SIG-M5 (cell line): ENCODE results near the gene ARPC1B.
"Not testable (repeated sequence)": the region's sequence is repeated elsewhere in the genome, so short reads cannot be mapped to it uniquely, and the experiment has no call there.

Experiments used
- DNase-seq: peaks from one replicate; lab custom pipeline; 2025; lab: John Stamatoyannopoulos, UW

Gene ARPC1B

DNA sequence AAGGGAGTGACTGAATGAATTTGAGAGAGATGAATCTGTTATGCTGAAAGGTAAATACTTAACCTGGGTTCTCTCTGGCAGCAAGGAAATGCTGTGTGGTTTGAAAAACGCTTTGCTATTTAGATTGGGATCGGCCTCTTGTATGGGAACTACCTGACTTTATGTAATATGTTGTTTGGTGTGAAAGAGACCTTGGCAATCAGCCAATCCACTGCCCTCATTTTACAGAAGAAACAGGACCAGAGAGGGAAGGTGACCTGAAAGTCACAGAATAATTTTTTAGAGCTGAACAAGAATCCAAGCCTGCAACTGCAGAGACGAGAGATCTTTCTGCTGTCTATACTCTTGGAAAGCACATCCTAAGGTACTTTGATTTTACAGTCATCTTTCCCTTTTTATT is 35.3 kb downstream of the ARPC1B start:
- DNase-seq: no peak

DNA sequence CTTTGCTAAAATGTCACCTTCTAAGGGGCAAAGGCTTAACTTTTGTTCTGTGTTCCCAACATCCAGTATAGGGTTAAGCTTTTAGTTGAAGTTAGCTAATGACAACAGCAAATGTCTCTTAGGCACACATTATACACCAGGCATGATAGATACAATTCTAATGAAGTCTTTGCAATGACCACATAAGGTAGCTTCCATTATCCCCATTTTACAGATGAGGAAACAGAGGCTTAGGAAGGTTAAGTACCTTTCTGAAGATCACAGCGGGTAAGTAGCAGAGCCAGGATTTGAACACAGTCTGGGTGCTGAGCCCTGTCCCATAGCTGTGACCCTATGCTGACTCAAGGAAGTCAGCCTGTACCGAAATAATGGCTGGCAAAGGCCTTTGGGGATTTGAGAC is 36.1 kb downstream of the ARPC1B start:
- no peak for DNase-seq

DNA sequence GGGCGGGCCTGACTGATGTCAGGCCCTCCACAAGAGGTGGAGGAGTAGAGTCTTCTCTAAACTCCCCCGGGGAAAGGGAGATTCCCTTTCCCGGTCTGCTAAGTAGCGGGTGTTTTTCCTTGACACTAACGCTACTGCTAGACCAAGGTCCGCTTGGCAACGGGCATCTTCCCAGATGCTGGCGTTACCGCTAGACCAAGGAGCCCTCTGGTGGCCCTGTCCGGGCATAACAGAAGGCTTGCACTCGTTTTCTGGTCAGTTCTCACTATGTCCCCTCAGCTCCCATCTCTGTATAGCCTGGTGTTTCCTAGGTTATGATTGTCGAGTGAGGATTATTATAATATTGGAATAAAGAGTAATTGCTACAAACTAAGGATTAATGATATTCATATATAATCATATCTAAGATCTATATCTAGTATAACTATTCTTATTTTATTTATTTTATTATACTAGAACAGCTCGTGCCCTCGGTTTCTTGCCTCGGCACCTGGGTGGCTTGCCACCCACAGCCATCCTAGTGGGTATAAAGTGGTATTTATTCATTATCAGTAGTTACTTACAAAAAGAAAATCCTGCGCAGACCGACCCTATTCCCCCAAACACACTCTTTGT is 41.1 kb downstream of the ARPC1B start:
- not testable (repeated sequence) for DNase-seq

DNA sequence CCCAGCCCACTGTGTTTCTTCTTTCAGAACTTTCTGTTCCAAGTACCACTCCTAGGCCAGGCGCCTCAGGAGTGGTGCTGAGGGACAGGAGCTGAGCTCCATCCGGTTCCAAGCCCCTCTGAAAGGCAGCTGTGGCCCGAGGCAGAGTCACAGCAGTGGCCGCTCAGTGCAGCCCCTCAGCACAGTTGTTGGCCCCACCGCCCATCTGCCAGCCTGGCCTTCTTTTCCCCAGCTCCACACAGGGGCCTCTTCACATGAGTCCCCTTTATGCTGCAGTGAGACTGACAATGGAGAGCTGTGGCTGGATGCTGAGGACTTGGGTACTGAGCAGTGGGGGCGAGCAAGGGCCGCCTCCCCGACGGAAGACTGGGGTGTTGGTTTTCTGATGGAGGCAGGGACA is 43.7 kb downstream of the ARPC1B start:
- DNase-seq: no peak

DNA sequence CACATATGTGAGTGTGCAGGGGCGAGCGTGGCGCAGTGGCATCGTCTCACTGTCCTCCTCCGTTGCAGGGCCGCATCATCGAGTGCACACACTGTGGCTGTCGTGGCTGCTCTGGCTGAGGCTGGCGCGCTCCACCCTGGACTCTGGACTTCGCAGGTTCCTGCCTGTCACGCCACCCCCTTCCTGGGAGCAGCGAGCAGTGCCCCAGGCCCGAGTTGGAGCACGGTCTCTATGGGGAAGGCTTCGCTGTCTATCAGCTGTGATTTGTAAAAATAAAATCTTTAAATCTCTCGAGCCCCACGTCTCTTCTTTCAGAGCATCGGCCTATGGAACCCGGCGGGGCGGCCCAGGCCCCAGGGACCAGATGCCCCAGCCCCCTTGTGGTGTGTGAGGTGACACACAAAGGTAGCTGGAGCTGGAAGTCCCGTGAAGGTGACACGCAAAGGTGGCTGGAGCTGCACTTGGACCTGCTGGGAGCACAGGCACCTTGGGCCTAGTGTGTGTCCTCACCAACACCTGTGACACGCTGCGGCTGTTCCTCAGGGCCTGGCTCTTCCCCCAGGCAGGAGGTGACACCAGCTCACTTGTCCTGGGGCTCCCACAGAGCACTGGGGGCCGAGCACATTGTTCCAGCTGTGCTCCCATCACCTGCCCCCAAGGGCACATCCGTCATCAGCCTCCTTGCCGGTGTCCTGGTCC is 44.9 kb downstream of the ARPC1B start:
- no peak for DNase-seq

DNA sequence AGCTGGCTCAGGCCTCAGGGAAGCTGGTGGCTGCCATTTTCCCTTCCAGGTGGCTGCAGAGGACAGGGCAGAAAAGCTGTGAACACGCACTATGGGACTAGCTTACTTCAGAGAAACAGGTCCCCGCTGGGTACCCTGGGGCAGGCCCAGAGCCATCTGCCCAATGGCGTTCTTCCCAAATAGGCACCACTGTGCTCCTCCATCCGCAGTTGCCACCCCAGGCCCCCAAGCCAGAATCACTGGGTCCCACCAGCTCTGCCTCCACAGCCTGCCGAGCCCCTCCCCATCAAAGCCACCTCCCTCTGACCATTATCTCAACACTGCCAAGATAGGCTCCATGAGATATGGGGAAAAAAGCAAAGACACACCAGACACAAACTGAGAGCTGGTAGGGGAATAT is 45.7 kb downstream of the ARPC1B start:
- no peak for DNase-seq

DNA sequence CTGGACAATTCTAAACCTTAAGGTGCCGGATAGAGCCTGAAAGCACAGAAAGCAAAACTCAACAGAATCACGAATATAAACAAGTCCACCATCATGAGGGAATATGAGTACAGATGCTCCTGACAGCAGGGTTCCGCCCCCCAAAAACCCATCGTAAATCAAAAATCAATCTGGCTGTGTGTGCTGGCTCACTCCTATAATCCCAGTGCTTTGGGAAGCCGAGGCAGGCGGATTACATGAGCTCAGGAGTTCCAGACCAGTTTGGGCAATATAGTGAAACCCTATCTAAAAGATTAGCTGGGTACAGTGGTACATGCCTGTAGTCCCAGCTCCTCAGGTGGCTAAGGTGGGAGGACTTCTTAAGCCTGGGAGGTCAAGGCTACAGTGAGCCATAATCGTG is 46.5 kb downstream of the ARPC1B start:
- DNase-seq: no peak

DNA sequence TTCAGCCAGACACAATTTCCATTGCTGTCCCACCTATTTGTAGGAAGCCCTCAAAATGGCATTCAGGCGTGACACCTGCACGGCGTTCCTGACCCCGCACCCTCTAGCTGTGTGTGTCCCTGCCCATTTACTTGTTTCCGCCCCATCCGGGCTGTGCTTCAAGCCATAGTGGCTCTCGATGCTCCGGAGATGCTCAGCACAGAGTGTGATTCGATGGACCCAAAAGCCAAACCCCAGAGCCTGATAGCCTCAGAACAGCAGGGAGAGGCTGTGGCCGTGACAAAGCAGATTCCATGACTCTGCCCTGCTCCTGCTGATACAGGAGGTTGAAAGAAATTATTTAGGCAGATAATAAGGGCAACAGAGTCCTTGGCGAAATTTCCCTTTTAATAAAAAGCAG is 47.7 kb downstream of the ARPC1B start:
- DNase-seq: no peak

DNA sequence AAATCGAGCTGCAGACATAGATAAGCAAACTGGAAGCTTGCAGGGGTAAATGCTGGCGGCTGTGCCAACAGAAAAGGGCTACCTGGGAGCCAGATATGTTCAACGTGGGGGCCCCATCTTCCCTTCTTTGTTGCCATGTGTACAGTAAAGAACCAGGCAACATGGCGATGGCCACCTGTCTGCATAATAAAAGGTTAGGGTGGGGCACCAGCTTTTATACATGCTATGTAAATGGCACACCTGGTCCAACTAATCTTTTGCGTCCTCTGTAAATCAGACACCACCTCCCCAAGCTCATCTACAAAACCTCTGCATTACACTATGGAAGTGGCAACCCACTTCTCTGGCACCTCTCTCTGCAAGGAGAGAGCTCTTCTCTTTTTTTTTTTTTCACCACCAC is 48.1 kb downstream of the ARPC1B start:
- DNase-seq: no peak

DNA sequence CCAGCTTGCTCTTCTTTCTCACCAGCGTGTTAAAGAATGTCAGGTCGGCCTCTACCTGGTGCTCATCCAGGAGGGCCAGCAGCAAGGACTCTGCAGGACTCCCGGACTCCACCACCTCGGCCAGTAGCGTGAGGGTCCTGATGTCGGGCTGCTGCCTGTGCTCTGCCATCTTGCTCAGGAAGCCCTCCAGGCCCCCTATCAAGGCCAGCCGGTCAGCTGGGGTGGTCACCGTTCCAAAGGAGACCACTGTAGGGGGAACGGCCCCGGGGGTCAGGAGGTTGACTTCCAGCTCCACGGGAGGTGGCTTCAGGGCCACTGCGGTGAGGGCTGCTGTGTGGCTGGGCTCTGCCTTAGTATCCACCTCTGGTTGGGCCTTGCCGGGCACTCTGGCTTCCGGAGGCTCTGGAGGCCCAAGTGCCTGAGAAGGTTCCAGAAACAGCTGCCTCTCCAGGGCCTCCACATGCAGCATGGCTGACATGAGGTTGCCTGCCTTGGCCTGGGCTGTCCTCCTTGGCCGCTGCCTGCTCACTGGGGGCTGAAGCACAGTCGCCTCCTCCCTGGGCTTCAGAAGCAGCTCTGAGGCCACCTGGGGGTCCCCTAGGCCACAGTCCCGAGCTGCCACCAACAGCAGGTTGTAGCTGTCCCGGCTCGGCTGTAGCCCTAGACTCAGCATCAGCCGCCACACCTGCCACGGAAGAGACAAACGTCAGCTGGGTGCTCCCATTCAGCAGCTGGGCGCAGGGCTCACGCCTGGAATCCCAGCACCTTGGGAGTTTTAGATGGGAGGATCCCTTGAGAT is 50.6 kb downstream of the ARPC1B start:
- DNase-seq: no peak

DNA sequence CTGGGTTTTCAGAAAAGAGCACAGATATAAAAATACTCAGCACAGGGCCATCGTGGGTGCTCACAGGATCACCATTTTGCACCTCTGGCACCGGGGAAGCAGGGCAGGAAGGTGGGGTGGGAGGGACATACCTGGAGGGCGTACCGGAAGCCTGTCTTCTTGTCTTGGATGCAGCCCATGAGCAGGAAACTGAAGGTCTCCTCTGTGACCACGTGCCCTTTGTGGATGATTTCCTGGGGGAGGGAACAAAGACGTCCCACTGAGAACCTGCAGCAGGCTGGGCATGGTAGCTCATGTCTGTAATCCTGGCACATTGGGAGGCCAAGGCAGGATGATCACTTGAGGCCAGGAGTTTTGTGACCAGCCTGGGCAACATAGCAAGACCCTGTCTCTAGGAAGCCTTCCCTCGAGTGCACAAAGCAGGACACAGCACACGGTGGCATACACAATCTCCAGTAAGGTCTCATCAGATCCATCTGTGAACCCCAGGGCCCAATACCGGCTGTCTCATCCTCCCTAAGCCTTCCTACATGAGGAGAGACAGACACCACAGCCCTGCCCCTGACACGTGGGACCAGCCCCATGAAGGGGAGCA is 54.5 kb downstream of the ARPC1B start:
- no peak for DNase-seq

DNA sequence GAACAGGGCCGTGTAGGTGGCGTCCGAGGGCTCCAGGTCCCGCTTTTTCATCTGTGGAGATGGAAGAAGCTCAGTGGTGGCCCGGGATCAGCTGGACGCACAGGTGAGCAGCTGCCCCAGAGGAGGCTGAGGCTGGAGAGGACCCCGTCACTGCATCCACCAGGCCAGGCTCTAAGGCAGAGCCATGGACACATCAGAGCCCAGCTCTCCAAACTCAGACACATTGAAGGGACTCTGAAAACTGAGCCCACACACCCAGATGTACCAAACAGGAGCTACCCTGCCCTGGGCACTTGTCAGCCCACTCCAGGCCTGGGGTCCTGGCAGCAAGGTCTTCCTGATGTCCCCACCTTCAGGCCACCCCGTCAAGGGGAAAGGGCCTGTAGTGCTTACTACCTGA is 55.2 kb downstream of the ARPC1B start:
- DNase-seq: no peak

DNA sequence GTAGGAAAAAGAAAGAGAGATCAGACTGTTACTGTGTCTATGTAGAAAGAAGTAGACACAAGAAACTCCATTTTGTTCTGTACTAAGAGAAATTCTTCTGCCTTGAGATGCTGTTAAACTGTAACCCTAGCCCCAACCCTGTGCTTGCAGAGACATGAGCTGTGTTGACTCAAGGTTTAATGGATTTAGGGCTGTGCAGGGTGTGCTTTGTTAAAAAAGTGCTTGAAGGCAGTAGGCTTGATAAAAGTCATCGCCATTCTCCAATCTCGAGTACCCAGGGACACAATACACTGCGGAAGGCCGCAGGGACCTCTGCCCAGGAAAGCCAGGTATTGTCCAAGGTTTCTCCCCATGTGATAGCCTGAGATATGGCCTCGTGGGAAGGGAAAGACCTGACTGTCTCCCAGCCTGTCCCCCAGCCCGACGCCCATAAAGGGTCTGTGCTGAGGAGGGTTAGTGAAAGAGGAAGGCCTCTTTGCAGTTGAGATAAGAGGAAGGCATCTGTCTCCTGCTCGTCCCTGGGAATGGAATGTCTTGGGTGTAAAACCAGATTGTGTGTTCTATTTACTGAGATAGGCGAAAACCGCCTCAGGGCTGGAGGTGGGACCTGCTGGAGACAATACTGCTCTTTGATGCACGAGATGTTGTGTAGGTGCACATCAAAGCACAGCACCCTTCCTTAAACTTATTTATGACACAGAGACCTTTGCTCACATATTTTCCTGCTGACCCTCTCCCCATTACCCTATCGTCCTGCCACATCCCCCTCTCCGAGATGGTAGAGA is 57.4 kb downstream of the ARPC1B start:
- DNase-seq: not testable (repeated sequence)

DNA sequence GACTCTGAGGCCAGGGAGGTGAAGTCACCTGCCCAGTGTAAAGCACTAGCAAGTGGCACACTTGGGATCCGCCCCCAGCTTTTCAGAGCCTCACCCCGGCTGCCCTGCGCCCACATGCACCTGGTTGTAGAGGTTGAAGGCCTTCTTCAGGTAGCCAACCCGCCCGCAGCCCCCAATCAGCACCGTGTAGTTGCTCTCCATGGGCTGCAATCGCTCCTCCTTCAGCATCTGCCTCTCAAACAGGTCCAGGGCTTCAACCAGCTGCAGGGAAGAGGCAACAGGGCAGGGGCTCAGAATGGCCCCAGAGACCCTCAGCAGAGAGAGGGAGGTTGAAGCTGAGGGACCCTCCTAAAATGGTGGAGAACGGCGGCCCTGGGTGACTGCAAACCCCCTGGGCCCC is 58.6 kb downstream of the ARPC1B start:
- DNase-seq: no peak

DNA sequence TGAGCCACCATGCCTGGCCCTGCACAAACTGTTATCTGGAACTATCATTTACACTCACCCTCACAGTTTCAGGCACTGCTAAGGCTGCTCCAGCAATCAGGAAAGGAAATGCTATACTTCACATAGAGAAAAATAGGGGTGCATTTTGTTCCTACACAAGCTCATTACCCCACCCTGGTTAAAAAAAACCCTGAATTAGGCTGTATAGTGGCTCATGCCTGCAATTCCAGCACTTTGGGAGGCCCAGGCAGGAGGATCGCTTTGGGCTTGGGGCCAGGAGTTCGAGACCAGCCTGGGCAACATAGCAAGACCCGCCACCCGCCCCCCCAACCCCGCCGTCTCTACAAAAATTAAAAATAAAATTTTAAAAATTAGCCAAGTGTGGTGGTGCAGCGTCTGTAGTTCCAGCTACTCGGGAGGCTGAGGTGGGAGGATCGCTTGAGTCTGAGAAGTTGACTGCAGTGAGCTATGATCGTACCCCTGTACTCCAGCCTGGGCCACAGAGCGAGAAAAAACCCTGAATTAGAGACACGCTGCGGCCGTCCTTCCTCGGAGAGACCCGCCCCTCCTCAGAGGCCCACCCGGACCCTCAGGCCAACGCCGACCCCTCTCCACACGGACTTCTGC is 63.5 kb downstream of the ARPC1B start:
- no peak for DNase-seq

DNA sequence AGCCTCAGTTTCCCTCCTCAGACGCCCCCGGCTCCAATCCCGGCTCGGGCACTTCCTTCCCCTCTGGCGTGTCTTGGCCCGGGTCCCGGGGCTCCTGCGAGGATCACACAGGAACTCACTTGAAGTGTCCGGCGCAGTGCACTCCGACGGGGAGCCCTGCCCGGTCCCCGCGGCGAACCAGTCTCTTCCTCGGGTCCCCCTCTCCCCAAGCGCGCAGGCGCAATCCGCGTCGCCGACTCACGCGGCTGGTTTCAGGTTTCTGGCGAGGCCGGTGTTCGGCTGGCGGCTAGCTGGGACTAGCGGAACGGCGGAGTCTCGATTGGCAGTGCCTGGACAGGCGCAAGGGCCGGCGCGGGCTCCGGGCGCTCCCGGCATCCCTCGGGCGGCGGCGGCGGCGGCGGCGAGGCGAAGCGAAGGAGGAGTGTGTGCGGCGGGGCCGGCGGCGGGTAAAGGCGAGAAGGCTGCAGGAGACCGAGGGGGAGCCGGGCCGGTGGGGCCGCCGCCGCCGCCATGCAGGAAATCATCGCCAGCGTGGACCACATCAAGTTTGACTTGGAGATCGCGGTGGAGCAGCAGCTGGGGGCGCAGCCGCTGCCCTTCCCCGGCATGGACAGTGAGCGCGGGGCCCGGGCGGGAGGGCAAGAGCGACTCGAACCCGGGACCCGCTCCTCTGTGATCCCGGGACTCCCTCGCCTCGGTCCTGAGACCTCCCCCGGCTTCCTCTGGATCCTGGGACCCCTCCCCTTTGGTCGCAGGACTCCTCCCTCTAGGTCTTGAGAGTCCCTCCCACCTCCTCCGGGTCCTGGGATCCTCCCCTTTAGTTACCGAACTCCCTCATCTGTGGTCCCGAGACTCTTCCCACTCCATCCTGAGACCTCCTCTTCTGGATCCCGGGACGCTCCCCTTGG is 64.3 kb downstream of the ARPC1B start, which contains the start of the genes CPSF4 and PTCD1:
Gene CPSF4 (plus strand): TSS at position 371 of the 908 bp plus-strand sequence. CDS start 140 bp downstream, at position 511.
Gene PTCD1 (minus strand): TSS at position 226 of the 908 bp plus-strand sequence. CDS start 3,556 bp downstream, outside the sequence.
- peak; percentile 20 for DNase-seq

DNA sequence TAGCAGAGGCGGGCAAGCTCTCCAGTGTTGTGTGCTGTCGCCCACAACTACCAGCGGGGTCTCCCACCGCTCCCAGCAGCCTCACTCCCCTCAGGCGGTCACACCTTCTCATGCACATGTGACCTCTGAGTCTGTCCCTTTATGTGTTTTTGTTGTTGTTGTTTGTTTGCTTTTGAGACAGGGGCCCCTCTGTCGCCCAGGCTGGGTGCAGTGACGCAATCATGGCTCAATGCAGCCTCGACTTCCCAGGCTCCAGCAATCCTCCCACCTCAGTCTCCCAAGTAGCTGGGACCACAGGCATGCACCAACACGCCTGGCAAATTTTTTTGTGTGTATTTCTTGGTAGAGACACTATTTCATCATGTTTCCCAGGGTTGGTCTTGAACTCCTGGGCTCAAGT is 65.7 kb downstream of the ARPC1B start:
- DNase-seq: no peak
